HG03354 (cell line): ENCODE measurements around the gene ZMAT5.

Experiments used
- ATAC-seq: cut with Tn5 transposase; IDR thresholded peaks from one replicate; pipeline ENCODE4 v1.9.1; 2021; ENCODE audit warnings: mild to moderate bottlenecking; ENCODE audit not compliant: unreplicated experiment, poor library complexity, severe bottlenecking

The ZMAT5 gene

DNA sequence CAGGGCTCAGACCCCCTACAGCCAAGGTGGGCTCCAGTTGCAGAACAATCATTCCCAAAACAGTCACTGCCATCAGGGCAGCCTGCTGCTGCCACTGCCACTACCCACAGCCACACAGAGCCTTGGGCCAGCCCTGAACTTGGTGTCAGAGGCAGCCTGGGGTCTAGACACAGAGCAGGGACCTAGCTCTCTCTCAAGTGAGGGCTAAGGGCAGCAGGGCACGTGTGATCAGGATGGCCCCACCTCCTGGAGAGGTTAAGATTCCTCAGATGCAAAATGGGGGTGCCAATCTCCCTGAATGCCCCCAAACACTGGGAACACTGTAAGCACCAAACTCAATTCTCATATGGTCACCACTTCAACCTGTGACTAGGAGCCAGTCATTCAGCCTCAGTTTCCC is 31.4 kb downstream of the ZMAT5 start:
- ATAC-seq, result no peak

DNA sequence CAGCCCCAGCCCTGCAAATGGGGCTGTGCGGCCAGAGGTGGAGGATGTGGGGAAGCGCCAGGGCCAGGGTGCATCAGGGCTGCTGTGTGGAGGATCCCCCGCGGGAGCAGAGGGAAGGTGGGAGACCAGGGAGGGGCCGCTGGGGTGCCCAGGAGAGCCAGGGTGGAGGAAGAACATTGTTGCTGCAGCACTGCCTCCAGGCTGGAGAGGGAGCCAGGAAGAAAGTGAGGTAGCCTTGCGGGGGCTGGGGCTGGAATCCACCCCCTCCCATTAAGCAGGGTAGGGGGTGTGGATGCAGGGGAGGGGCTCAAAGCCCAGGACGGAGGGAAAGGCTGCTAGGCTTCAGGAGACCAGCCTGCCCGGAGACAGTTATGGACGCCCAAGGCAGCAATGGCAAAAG is 32.0 kb downstream of the ZMAT5 start:
- ATAC-seq, result no peak

- ATAC-seq, result no peak
Measured at GRCh38 chr22:29734406-29734805, 32.4 kb downstream of the ZMAT5 start.

DNA sequence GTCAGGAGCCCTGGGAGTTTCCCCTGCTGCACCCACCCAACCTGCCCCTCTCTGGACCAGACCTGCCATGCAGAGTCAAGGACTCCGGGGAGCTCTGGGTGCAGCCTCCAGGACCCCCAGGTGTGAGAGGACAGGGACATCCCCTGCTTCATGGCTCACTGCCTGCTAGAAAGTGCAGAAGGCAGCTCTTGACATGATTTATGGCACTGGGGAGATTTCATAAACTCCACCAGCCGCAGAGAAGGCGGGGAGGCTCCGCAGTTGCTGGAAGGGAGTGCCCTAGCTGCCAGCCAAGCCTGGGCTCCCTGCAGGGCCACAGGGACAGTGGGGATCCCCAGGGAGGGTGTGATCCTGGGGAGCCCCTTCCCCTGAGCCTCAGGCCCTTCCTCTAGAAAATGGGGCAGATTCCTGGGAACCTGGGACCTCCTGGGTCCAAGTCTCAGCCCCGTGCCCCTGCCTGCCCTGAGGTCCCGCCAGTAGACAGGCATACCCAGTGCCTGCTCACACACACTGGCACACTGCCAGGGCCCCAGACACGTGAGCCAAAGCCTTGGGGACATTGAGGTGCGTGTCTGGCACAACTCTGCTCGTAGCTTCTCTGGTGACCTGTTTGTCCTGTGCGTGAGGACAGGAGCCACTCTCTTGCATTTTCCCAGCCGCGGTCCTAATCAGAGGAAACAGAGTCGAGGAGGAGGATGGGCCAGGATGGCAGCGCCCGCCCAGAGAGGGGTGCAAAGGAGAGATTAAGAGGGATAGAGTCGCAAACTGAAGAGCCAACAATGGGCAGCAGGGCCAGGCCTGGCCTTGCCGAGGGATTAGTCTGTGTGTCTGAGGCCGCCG is 33.2 kb downstream of the ZMAT5 start:
- no peak for ATAC-seq

GRCh38 chr22:29732883-29733282 is 33.9 kb downstream of the ZMAT5 start:
- ATAC-seq, result no peak

GRCh38 chr22:29731058-29731850 is 35.6 kb downstream of the ZMAT5 start:
- no peak for ATAC-seq

DNA sequence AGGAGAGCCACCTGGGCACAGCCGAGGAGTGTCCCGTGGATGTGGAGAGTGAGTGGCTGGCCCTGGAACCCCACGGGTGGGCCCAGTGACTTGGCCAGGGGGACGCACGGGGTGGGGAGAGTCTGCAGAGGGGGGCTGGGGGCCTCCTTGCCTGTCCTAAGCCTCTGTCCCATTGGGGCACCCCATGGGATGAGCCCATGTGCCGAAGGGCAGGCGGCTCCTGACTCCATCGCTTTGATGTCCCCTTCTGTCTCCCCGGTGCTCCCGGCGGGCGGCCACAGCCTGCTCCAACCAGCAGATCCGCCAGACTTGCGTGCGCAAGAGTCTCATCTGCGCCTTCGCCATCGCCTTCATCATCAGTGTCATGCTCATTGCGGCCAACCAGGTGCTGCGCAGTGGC is 37.6 kb downstream of the ZMAT5 start:
- ATAC-seq, result no peak

DNA sequence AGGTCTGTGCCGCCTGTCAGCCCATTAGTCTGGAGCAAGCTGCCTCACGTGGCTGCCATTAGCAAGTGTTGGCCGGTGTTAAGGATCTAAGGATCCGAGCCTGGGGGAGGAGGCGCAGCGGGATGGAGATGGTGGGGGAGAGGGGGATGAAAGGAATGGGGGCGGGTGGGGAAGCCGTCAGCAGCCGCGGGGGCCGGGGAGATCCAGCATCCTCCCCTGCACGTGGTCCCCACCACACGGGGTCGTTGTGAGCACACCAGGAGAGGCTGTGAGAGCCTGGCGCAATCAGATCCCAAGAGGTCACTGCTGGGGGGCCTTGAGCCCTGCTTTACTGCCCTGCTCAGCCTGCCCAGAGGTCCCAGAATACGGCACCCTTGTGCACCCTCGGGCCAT is 39.7 kb downstream of the ZMAT5 start:
- no peak for ATAC-seq

- no peak for ATAC-seq
Measured at GRCh38 chr22:29726512-29727130, 40.2 kb downstream of the ZMAT5 start.

DNA sequence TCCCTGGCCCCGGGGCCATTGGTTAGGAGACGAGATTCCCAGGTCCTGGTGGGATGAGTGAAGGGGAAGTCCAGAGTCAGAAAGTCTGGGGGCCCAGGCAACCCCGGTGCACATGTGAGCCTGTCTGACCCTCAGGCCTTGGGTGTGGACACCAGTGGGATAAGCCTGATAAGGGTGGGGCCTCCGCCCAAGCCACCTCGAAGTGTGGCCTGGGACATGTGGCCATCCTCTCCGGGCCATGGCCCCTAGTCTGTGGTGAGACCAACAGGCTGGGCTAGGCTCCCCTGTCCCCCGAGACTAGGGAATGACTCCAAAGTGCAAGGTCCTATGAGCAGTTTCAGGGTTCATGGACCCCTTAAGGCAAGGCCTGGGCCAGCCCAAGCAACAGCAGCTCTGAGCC is 40.7 kb downstream of the ZMAT5 start:
- no peak for ATAC-seq

DNA sequence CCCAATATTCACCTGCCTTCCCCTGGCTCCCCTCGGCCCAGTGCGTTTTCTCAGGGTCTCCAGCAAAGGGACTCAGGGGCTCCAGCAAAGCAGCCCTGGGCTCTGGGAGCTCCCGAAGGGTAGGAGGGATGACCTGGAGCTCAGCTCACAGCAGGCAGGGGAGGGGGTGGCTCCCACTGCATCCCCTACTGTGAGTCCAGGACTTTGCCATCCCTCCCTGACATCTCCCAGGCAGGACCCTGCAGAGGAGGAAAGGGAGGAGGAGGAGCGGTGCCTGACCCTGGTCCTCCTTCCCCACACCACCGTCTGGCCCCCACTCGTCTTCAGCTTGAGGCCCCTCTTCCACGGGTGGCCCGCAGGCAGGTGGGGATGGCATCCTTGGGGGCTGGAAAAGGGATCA is 42.0 kb downstream of the ZMAT5 start:
- no peak for ATAC-seq

DNA sequence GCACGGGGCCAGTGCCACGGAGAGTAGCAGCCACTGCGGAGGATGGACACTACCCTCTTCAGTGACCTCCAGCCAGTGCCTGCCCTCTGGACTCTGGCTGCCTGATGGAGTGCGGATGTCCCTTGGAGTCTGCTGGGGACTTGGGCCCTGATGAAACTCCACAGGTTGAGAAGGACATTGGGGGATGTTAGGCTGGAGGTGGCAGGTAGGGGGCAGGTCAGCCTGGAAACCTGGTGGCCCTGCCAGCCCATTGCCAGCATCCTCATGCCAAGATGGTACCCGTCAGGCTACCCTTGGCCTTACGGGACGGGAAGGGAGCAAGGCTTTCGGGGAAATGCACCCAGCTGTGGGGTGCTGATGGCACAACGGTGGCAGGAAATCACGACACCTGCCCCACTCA is 43.0 kb downstream of the ZMAT5 start:
- no peak for ATAC-seq

DNA sequence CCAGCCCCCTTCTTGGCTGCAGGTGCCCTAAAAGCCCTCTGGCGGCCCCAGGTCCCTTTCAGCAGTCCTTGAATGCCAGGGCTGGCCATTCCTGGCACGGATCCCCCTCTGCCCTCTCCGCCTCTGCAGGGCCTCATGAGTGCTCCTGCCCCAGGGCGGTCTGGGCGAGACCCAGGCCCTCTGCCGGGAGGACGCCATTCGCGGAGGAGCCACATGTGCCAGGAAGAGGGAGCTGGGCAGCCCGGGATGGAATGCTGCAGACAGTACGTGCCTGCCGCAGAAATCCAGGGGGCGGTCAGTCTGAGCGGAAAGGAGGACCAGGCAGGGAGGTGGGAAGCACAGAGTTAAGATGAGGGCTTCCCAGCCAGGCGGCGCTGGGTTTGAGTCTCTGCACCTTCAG is 44.2 kb downstream of the ZMAT5 start:
- no peak for ATAC-seq

- ATAC-seq, result no peak
Measured at GRCh38 chr22:29722151-29722550, 44.7 kb downstream of the ZMAT5 start.

GRCh38 chr22:29720811-29721323 is 45.9 kb downstream of the ZMAT5 start:
- ATAC-seq, result no peak

DNA sequence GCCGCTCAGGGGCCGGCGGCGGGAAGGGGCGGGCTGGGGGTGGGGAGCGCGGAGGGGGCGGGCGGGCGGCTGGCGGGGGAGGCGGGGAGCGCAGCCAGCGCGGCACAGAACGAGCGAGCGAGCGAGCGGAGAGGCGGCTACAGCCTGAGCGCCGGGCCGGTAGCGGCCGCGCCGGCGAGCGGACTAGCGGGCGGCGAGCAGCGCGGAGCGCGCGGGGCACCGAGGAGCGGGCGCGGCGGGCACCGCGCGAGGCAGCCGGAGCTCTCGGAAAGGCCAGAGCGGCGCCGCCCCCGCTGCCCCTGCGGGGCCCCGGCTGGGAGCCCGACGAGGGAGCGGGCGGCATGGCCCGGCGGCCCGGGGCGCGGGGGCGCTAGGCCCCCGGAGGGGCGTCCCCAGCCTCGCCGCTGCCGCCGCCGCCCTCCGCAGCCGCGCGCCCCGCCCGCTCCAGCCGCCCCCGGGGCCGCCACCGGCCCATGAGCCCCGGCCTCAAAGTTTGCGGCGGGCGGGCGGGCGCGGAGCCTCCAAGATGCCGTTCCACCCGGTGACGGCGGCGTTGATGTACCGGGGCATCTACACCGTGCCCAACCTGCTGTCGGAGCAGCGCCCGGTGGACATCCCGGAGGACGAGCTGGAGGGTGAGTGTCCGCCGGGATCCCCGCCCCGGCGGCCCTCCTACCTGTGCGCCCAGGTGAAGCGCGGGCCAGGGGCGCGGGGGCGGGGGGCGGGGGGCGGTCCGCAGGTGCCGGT is 46.7 kb downstream of the ZMAT5 start, which contains the start of gene CABP7:
TSS of gene CABP7 (plus strand) at position 105 of the 747 bp plus-strand sequence. CDS start at position 527, 422 bp downstream.
- no peak for ATAC-seq

DNA sequence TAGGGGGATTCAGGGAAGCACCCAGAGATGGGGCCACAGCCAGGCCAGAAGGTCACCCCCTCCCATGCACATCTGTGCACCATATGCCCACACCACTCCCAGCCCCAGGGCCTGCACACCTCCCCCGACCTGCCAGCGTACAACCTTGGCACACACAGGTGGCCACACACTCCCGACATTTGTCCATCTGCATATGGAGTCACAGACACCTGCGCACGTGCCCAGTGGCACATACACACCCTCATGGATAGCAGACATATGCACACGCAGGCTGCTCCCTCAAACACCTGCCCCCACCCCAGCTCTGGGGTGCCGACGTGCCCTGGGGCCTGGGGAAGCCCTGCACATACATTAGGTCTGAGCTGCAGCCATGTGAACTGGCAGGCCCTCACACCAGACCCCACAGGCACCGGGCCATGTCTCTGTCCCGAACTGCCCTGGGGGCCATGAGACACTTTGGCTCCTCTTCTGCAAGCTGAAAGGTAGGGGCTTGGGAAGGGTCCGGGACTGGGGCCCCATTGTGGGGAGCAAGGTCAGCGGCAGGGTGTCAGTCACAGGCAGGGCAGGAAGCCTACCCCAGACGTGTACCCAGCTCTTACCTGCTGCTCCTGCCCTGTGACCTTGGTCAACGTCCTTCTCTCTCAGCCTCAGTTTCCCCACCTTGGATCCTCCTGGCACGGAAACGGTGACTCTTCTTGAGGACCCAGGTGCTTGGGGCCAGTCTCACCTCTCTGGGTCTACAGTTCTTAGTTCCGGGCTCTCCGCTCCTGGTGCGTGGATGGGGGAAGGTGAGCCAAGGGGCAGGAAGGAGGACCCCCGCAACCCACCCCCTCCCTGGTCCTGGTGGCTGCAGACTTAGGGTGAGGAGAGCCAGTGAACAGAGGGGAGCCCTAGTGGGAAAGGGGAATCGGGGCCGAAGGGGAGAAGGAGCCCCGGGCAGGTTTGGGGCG is 47.6 kb downstream of the ZMAT5 start:
- ATAC-seq, result no peak

DNA sequence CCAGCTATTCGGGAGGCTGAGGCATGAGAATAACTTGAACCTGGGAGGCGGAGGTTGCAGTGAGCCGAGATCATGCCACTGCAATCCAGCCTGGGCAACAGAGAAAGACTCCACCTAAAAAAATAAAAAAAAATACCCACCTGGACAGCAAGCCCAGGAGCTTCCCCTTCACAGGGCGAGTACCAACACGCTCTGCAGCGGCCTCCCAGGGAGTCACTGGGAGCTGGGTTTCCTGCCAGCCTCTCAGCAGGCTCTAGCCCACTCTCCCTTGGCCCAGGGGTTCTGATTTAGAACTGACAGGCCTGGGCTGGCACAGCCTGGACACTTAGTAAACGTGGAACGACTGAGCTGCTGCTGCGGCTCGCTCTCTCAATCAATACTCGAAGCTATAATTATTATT is 49.0 kb downstream of the ZMAT5 start:
- no peak for ATAC-seq
